HG03469 (cell line): ENCODE results near the gene ARAP2.

Experiments
- ATAC-seq: cut with Tn5 transposase; IDR thresholded peaks from one replicate; pipeline ENCODE4 v1.9.1; 2021; ENCODE audit warnings: mild to moderate bottlenecking, moderate library complexity, moderate number of reproducible peaks; ENCODE audit not compliant: unreplicated experiment

The ARAP2 gene

GRCh38 chr4:36267486-36268268, 23.4 kb upstream of the ARAP2 start:
- ATAC-seq, result no peak

DNA sequence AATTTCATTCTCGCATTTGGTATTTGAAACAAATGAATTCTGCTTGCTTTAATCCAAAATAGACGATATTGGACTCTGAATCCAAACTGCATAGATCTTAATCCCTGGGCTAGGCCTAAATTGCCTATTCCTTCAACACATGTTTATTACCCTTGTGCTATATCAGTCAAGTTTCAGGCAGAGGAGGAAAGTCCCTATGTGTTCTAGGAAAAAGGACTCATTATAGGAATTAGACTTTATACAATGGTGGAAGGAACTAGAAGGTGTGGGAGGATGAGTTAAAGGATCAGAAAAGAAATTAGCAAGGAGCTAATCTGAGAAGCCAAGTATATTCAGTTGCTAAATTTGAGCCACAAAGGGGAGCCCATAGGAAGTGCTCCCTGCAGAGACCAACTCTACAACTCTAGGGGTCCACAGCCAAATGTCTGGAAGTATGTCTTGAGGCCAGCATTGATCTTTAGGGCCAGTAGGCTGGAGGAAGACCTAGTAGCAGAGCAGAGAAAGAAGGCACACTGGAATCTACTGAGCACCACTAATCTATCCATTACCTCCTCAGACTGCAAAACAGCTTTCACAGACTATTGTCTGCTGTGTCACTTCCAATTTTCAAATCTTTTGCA, 20.0 kb upstream of the ARAP2 start:
- no peak for ATAC-seq

- ATAC-seq, result no peak
These were observed 16.4 kb upstream of the ARAP2 start for GRCh38 chr4:36260731-36261130.

DNA sequence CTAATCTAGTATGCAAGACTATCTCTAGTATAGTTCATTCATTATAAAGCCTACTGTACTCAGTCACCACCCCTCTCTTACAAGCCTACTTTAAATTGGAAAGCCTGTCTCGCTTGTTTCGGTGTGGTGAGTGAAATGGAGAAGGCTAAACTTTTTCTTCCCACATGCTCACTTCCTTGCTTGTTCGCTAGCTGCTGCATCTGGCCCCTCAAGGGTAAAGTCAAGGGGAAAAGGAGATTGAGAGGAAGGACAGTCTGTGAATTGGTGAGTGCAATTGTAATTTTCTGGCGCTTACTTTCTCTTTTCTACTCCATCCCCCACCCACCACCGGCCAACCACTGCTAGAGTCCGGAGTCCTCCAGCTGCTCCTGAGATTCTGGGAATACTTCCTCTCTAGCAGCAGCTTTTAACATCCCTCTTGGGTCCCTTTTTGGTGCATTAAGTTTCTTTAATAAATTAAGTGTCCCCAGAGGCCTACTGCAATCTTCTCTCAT, 12.1 kb upstream of the ARAP2 start:
- peak; percentile 38 for ATAC-seq

GRCh38 chr4:36255577-36255976, 11.3 kb upstream of the ARAP2 start:
- ATAC-seq, result peak; percentile 78

DNA sequence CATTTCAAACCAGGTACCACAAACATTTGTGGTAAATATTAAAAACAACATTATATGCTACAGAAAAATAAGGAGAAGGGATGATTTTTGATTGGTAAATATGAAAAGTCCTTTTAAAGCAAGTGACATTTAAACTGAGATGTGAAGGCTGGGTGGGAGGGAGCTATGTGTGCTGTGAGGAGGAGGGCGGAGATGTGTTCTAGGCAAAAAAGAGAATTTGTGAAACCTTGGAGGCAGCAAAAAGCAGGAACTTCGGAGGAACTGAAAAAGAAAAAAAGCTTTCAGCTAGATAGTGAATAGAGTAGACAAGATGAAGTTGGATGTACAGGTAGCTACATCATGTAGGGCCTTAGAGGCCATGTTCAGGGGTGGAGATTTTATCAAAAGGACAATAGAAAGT, 10.1 kb upstream of the ARAP2 start:
- no peak for ATAC-seq

DNA sequence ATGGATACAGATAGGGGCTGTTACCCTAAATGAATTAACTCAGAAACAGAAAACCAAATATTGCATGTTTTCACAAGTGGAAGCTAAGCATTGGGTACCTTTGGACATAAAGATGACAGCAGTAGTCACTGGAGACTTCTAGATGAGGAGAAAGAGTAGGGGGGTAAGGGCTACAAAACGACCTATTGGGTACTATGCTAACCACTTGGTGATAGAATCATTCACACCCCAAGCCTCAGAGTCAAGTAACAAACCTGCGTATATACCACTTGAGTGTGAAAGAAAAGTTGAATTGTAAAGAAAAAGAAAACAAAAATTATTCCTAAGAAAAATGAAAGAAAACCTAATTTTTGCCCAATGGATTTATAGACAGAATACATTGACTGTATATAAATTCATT, 7.7 kb upstream of the ARAP2 start:
- no peak for ATAC-seq

DNA sequence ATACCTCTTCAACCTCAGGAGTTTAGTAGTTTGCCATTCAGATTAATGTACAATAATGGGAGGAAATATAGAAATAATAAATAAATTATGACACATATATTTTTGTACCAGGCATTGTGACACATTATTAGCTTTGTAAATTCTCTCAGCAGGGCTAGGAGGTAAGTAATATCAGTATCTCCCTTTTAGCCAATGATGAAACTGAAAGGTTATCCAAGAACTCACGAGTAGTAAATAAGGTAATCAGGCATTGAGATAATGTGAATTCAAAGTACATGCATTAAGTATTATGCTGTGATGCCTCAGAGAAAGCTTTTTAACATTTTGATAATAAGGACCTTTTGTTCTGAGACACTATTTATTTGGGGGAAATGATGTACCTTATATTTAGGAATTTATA, 5.3 kb upstream of the ARAP2 start:
- ATAC-seq, result no peak

DNA sequence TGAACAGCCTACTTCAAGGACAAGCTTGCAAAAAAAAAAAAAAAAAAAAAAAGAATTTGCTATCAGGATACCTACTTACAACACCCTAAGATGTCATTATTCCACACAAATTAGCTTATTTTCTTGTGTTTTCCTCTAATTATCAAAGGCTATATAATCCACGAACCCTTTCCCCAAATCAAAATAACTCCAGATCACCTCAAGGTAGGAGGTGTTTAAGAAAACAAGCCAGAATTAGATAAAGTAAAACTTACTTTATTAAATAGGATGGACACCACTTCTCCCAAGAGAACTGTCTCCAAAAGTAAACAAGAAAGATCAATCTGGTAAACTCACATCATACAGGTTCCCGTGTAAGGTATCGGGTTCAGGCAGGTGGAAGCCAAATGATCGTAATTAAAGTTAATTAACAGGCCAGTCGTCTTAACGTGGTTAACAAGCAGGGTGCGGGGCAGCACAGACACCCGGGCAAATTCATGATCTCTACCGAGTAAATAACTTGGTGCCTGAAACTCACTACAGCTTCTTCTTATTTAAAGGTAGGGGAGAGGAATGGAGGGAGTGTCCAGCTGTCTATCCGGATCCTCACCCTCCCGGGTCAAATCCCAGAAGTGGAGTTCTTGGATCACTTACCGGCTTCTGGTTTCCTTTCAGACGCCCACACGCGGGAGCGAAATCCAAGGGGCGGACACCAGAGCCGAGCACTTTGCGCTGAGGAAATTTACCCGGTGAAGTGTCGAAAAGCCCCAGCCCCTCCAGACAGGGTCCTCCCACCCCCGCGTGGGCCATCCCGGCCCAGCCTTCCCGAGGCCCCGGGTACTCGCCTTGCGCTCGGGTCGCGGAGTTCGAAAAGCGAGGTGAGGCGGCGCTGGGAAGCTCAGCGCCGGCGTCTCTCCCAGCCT, 708 bp downstream of the ARAP2 start:
- ATAC-seq, result no peak

DNA sequence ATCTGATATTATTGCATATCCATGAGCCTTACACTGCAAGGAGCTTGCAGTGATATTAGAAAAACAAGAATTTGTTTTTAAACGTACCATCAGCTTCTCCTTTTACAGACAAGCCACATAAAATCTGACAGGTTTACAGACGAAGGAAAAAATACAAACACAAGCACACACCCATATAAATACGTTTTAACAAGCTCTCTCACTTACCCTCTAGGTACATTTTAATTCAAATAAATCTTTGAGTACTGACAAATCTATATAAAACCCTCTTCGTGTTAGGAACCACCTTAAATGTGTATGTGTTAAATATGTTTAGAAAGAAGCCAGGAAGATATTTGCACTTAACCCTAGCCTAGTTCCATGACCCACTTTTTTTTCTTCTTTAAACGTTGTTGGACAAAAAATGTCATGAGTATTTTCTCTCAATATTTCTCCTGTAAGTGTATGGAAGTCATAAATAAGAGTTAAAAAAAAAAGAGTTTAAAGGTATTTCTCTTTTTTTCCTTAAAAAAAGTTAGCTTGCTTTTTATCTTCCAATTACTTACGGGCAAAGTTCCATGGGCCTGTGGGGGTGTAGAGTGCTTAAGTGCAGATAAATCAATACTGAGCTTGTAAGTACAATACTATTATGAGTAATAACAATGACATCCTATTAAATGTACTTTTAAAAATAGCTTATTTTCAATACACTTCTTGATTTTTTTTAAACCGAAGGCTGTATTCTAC, 1.5 kb downstream of the ARAP2 start:
- ATAC-seq, result no peak

GRCh38 chr4:36241771-36242170, 2.5 kb downstream of the ARAP2 start:
- ATAC-seq, result peak; percentile 47

- ATAC-seq, result no peak
These were observed 6.7 kb downstream of the ARAP2 start for GRCh38 chr4:36237366-36238313.

DNA sequence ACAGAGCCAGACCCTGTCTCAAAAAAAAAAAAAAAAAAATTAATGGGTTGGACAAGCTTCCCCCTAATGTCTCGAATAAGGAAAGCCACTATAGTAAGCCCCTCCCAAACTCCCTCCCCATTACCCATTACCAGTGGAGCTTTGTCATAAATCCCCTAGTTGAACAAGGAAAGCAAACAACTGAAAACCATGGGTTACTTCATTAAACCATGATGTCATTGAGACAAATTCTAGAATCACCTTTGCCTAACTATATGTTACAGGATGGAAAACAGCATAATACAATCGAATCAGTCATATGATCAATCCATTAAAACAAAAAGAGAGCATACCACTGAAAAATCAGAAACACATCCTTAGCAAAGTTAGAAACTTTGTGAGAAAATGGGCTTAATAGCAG, 8.2 kb downstream of the ARAP2 start:
- ATAC-seq, result no peak

GRCh38 chr4:36235306-36235705, 9.0 kb downstream of the ARAP2 start:
- no peak for ATAC-seq

DNA sequence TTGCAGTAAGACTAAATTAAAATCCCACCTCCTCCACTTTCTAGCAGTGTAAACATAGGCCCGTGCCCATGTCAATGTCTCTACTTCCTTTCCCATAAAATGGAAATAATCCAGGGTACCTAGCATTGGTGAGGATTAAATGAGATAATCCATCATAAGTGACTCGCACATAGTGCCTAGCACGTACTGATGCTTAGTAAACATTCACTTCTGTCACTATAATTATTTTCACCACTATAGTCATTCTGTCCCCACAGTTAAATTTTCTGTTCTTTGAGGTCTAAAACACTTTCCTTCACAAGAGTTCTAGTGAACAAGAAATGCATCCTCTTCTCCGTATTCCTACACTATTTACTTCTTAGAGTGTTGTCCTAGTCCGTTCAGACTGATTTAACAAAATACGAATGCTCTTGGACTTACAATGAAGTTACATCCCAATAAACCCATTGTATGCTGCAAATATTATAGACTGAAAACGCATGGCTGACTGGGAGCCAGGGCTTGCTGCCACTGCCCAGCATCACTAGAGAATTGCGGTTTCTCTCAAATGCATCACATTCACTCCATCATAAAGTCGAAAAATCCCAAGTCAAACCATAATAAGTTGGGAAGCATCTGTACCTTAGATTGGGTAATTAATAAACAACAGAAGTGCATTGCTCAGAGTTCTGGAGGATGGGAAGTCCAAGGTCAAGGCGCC, 10.6 kb downstream of the ARAP2 start:
- ATAC-seq, result no peak

- no peak for ATAC-seq
These were observed 13.8 kb downstream of the ARAP2 start for GRCh38 chr4:36230534-36230933.

DNA sequence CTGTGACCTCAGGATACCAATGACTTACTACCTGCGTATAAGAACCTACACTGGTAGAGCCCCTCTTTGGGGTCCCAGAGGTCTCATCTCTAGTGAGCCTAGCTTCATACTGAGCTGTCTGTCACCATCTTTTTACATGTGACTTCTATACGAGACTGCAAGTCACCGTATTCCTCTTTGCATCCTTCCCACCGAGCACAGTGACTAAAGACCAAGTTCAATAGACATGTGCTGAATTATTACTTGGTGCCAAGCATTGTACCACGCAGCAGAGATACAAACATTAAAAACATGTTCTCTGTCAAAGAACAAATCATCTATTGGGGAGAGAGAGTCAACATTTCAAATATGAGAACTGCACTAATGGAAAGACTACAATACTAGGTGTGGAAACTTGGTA, 16.4 kb downstream of the ARAP2 start:
- ATAC-seq, result no peak

DNA sequence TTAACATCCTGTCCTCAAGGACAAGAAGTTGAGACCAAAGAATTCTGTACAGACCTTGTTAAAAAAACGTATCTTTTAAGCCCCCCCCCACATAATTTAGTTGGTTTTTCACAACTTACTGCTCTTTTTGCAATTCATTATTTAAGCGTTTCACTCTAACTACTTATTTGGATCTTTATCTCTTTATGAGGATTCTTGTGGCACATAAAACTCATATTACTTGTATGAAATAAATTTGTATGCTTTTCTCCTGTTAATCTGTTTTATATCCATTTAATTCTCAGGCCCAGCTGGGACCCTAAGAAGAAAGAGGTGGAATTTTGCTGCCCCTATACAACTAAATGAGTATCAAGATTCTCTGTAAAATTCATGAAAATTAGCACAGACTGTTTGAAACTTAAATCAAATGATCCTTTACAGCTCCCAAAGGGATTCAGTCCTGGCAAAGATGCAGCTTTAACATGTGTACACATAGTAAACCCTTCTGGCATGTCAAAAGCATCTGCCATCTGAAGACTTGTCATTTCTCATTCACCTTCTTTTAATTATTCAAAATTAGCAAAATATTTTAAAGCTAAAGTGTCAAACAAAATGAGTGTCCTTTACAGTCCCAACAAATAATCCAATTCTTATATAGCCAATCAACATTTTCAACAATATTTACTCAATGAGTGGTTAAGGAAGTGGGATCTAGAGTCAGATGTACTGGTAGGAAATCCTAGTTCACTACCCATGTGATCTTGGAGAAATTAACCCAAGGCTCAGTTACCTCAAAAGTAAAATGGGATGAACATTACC, 17.7 kb downstream of the ARAP2 start:
- no peak for ATAC-seq
